Measurements from ENCODE around the gene LRRC2. TPM values are rescaled to one million over a fixed set of nuclear protein-coding genes. Genes with fewer than 3 reads are reported as not detected.

The LRRC2 gene
- total RNA-seq, 1 experiment from 2014 or later, result not detected

GRCh38 chr3:46599590-46599989, 33.5 kb upstream of the LRRC2 start:
- Histone ChIP-seq H3K27ac (ENCODE audit: low read length) (no peak overlapping the region), H3K4me1 (ENCODE audit: control insufficient read depth, insufficient read depth, low read length) (no peaks in the 10 kb centered on the region), H3K27me3 (ENCODE audit: control insufficient read depth, insufficient read depth, low read length) (no peaks in the 10 kb centered on the region), H3K9me3 (ENCODE audit: control insufficient read depth, insufficient read depth, low read depth, low read length) (no peaks in the 10 kb centered on the region), H3K4me3 (ENCODE audit: low read depth in 2 of 2, low read length in 2 of 2) (no peak overlapping the region), H3K36me3 (ENCODE audit: control insufficient read depth, insufficient read depth, low read length) (no peaks in the 10 kb centered on the region)
- intact Hi-C loops (cut with micrococcal nuclease; ENCODE audit: unreplicated experiment), result no loop called here
- ATAC-seq, result no peak
- TF ChIP-seq POLR2AphosphoS5 (IDR thresholded peaks at IDR 0.05; ENCODE audit: low read depth, low read length) (no peak), CTCF (IDR thresholded peaks at IDR 0.05) (no peak), TCF7L2 (IDR thresholded peaks at IDR 0.05; ENCODE audit: low read depth, low read length) (no peak), SIN3A (IDR thresholded peaks at IDR 0.05; ENCODE audit: borderline replicate concordance, insufficient read depth, low read depth, low read length) (no peak)
- TF ChIP-seq, protein P1, sequence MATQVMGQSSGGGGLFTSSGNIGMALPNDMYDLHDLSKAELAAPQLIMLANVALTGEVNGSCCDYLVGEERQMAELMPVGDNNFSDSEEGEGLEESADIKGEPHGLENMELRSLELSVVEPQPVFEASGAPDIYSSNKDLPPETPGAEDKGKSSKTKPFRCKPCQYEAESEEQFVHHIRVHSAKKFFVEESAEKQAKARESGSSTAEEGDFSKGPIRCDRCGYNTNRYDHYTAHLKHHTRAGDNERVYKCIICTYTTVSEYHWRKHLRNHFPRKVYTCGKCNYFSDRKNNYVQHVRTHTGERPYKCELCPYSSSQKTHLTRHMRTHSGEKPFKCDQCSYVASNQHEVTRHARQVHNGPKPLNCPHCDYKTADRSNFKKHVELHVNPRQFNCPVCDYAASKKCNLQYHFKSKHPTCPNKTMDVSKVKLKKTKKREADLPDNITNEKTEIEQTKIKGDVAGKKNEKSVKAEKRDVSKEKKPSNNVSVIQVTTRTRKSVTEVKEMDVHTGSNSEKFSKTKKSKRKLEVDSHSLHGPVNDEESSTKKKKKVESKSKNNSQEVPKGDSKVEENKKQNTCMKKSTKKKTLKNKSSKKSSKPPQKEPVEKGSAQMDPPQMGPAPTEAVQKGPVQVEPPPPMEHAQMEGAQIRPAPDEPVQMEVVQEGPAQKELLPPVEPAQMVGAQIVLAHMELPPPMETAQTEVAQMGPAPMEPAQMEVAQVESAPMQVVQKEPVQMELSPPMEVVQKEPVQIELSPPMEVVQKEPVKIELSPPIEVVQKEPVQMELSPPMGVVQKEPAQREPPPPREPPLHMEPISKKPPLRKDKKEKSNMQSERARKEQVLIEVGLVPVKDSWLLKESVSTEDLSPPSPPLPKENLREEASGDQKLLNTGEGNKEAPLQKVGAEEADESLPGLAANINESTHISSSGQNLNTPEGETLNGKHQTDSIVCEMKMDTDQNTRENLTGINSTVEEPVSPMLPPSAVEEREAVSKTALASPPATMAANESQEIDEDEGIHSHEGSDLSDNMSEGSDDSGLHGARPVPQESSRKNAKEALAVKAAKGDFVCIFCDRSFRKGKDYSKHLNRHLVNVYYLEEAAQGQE (IDR thresholded peaks at IDR 0.05; ENCODE audit: insufficient read depth in 1 of 2, low read depth in 2 of 2, low read length in 1 of 2), result no peak
- no peak for DNase-seq (ENCODE audit: low read depth, low spot score)
- ChIA-PET CTCF (no interaction called here), POLR2A (no interaction called here)
- in situ Hi-C loops (cut with HindIII; ENCODE audit: low pct_unique_long_range_greater_than_20kb, low sequenced_read_pairs), result no loop called here
- no TSS peak for BruUV-seq (replicated peaks)

GRCh38 chr3:46595819-46596314, 29.8 kb upstream of the LRRC2 start:
- Histone ChIP-seq H3K27ac (ENCODE audit: low read length) (no peak overlapping the region), H3K4me3 (ENCODE audit: low read depth in 2 of 2, low read length in 2 of 2) (no peak overlapping the region), H3K9me3 (ENCODE audit: control insufficient read depth, insufficient read depth, low read depth, low read length) (no peaks in the 10 kb centered on the region), H3K27me3 (ENCODE audit: control insufficient read depth, insufficient read depth, low read length) (no peaks in the 10 kb centered on the region), H3K4me1 (ENCODE audit: control insufficient read depth, insufficient read depth, low read length) (no peaks in the 10 kb centered on the region), H3K36me3 (ENCODE audit: control insufficient read depth, insufficient read depth, low read length) (no peaks in the 10 kb centered on the region)
- CTCF ChIA-PET, result no interaction called here
- POLR2A ChIA-PET, result no interaction called here
- in situ Hi-C loops (cut with HindIII; ENCODE audit: low pct_unique_long_range_greater_than_20kb, low sequenced_read_pairs), result no loop called here
- intact Hi-C loops (cut with micrococcal nuclease; ENCODE audit: unreplicated experiment), result no loop called here
- no peak for TF ChIP-seq SIN3A (IDR thresholded peaks at IDR 0.05; ENCODE audit: borderline replicate concordance, insufficient read depth, low read depth, low read length)
- TF ChIP-seq TCF7L2 (IDR thresholded peaks at IDR 0.05; ENCODE audit: low read depth, low read length), result no peak
- no peak for TF ChIP-seq CTCF (IDR thresholded peaks at IDR 0.05)
- TF ChIP-seq, protein P1 (IDR thresholded peaks at IDR 0.05; ENCODE audit: insufficient read depth in 1 of 2, low read depth in 2 of 2, low read length in 1 of 2), result no peak
- no peak for TF ChIP-seq POLR2AphosphoS5 (IDR thresholded peaks at IDR 0.05; ENCODE audit: low read depth, low read length)
- DNase-seq (ENCODE audit: low read depth, low spot score) (no peak), ATAC-seq (no peak)
- no TSS peak for BruUV-seq (replicated peaks)

Measured in Panc1 (cell line).